NCI-H1417 treated with DMSO at 0.1 percent for 48 hours (cell line): ENCODE data around the gene RAI1.
A peak's percentile ranks its signal among the peaks of the same experiment; 100 is the strongest.

ENCODE experiments used
- DNase-seq: peaks from one replicate; lab custom pipeline; 2025; lab: John Stamatoyannopoulos, UW

The RAI1 gene

GRCh38 chr17:17750881-17751280 lies 69.6 kb downstream of the RAI1 start:
- DNase-seq, result no peak

GRCh38 chr17:17751489-17752088 lies 70.3 kb downstream of the RAI1 start:
- DNase-seq, result no peak

GRCh38 chr17:17752089-17752820 lies 71.0 kb downstream of the RAI1 start:
- no peak for DNase-seq

- no peak for DNase-seq
These were observed 71.6 kb downstream of the RAI1 start for GRCh38 chr17:17752821-17753321.

- DNase-seq, result no peak
These were observed 73.7 kb downstream of the RAI1 start for GRCh38 chr17:17754719-17755686.

- no peak for DNase-seq
These were observed 74.5 kb downstream of the RAI1 start for GRCh38 chr17:17755715-17756114.

- DNase-seq, result no peak
These were observed 76.1 kb downstream of the RAI1 start for GRCh38 chr17:17757391-17757791.

GRCh38 chr17:17757956-17758845 lies 76.9 kb downstream of the RAI1 start:
- peak; percentile 46 for DNase-seq

GRCh38 chr17:17758941-17759563 lies 77.8 kb downstream of the RAI1 start:
- no peak for DNase-seq

- DNase-seq, result no peak
These were observed 79.1 kb downstream of the RAI1 start for GRCh38 chr17:17760350-17760749.

GRCh38 chr17:17760872-17761550 lies 79.8 kb downstream of the RAI1 start:
- no peak for DNase-seq

- DNase-seq, result no peak
These were observed 80.9 kb downstream of the RAI1 start for GRCh38 chr17:17761894-17762743.

- DNase-seq, result no peak
These were observed 81.5 kb downstream of the RAI1 start for GRCh38 chr17:17762744-17763105.

GRCh38 chr17:17763136-17763535 lies 81.9 kb downstream of the RAI1 start:
- no peak for DNase-seq

GRCh38 chr17:17763734-17764133 lies 82.5 kb downstream of the RAI1 start:
- DNase-seq, result no peak

- no peak for DNase-seq
These were observed 84.3 kb downstream of the RAI1 start for GRCh38 chr17:17765359-17766076.

- DNase-seq, result no peak
These were observed 85.0 kb downstream of the RAI1 start for GRCh38 chr17:17766077-17766743.

GRCh38 chr17:17766744-17767120 lies 85.5 kb downstream of the RAI1 start:
- no peak for DNase-seq
